ENCODE results near the gene OSR1. TPM values are rescaled to one million over a fixed set of nuclear protein-coding genes. Genes with fewer than 3 reads are reported as not detected.

Gene OSR1
- total and polyA plus RNA-seq, 10 of the 15 experiments (the other 5 are each of a cell fraction or from before 2014, with no cell fraction given) = not detected

- no peak for TF ChIP-seq RUNX3 (IDR thresholded peaks at IDR 0.05; ENCODE audit: low read length)
- no peak for TF ChIP-seq RAD21 (IDR thresholded peaks at IDR 0.05; ENCODE audit: insufficient read depth, low read depth, low read length)
- TF ChIP-seq CEBPZ (IDR thresholded peaks at IDR 0.05; ENCODE audit: low read depth, low read length) = no peak
- TF ChIP-seq MAX (IDR thresholded peaks at IDR 0.05; ENCODE audit: low read depth, low read length) = no peak
- no peak for TF ChIP-seq PML (IDR thresholded peaks at IDR 0.05; ENCODE audit: low read length)
- TF ChIP-seq NR2C1 (IDR thresholded peaks at IDR 0.05) = no peak
- TF ChIP-seq IRF3 (IDR thresholded peaks at IDR 0.05) = no peak
Observed at GRCh38 chr2:19359456-19359855, 1.0 kb upstream of the OSR1 start (continued).

GRCh38 chr2:19359021-19359357, 566 bp upstream of the OSR1 start:
- H3K27ac ChIP-seq (ENCODE audit: control insufficient read depth, insufficient read depth) = no peak overlapping the region
- H2AFZ ChIP-seq (ENCODE audit: control insufficient read depth, low read depth, low read length) = no peak overlapping the region
- DNase-seq (ENCODE audit: low read depth, low spot score) (no peak), ATAC-seq (no peak), FAIRE-seq (no peak)
- no peak overlapping the region for H3K4me2 ChIP-seq (ENCODE audit: control insufficient read depth, insufficient read depth)
- POLR2A ChIA-PET = no interaction called here
- H3K4me1 ChIP-seq (ENCODE audit: control insufficient read depth, insufficient read depth, low read length) = peaks cover 6% of the 10 kb centered on the region; the same call in 1 of the 2 replicates
- intact Hi-C loops (cut with micrococcal nuclease; ENCODE audit: unreplicated experiment) = no loop called here
- WGBS (ENCODE audit: insufficient coverage, insufficient replicate concordance, low lambda C conversion rate, missing lambda C conversion rate) = 7% methylated on average over 14 of the region's 14 CpGs
- no peaks in the 10 kb centered on the region for H4K20me1 ChIP-seq (ENCODE audit: control insufficient read depth, insufficient read depth)
- H3K79me2 ChIP-seq (ENCODE audit: control insufficient read depth, insufficient read depth, low read length) = no peaks in the 10 kb centered on the region
- no TSS peak for BruUV-seq (replicated peaks)
- CTCF ChIA-PET = interaction anchor here (0.8 kb wide), 1 partner anchor 8 kb away, joined by 4 read pairs; no protein-coding TSS in a partner anchor
- peaks cover 33 to 51% of the 10 kb centered on the region in 2 experiments for H3K27me3 ChIP-seq (replicated peaks in 1 of 2; ENCODE audit: control insufficient read depth in 2 of 2, insufficient read depth in 2 of 2, low read length in 1 of 2)
- no peaks in the 10 kb centered on the region for H3K9me3 ChIP-seq (replicated peaks; ENCODE audit: control insufficient read depth, insufficient read depth, low read length)
- no peak overlapping the region for H3K9ac ChIP-seq (ENCODE audit: control insufficient read depth, insufficient read depth, low read length)
- SMC1A ChIA-PET (ENCODE audit: uncharacterized antibody, unreplicated experiment) = no interaction called here
- no peak overlapping the region for H3K4me3 ChIP-seq
- in situ Hi-C loops (cut with MboI) = no loop called here
- H3K36me3 ChIP-seq (ENCODE audit: control insufficient read depth in 2 of 2, insufficient read depth in 2 of 2, low read length in 1 of 2) = no peaks in the 10 kb centered on the region
- RAD21 ChIA-PET (ENCODE audit: unreplicated experiment) = interaction anchor here (0.8 kb wide), 1 partner anchor 349 kb away, joined by 4 read pairs; no protein-coding TSS in a partner anchor
- TF ChIP-seq MXI1 (IDR thresholded peaks at IDR 0.05; ENCODE audit: low read depth, low read length) = no peak
- no peak for TF ChIP-seq SPI1 (IDR thresholded peaks at IDR 0.05; ENCODE audit: borderline replicate concordance, insufficient read depth, low read depth, low read length)
- TF ChIP-seq ZBTB40 (IDR thresholded peaks at IDR 0.05; ENCODE audit: borderline replicate concordance) = no peak
- no peak for TF ChIP-seq YY1 (IDR thresholded peaks at IDR 0.05; ENCODE audit: low read depth, low read length)
- TF ChIP-seq TBL1XR1 (IDR thresholded peaks at IDR 0.05; ENCODE audit: low read depth, low read length) = no peak
- TF ChIP-seq RELA (IDR thresholded peaks at IDR 0.05; ENCODE audit: borderline replicate concordance, partially characterized antibody) = no peak
- no peak for TF ChIP-seq EP300 (IDR thresholded peaks at IDR 0.05; ENCODE audit: borderline replicate concordance in 1 of 2, control insufficient read depth in 1 of 2, low read depth in 2 of 2, low read length in 2 of 2)
- no peak for TF ChIP-seq CREB1 (IDR thresholded peaks at IDR 0.05; ENCODE audit: low read depth)
- TF ChIP-seq NR2C1 (IDR thresholded peaks at IDR 0.05) = no peak
